HEK293T (cell line): ENCODE measurements around the gene NRP1.

Experiments
- CTCF ChIA-PET: fragments of 350-600 bp; formaldehyde crosslinking; extraction: SDS; loops from one replicate; lab custom pipeline; 2021; ENCODE audit warnings: antibody characterized with exemption, inconsistent platforms; lab: Yijun Ruan, JAX
- POLR2A ChIA-PET: fragments of 350-600 bp; formaldehyde crosslinking; extraction: SDS; loops from one replicate; lab custom pipeline; 2020; ENCODE audit warnings: antibody characterized with exemption, inconsistent platforms; lab: Yijun Ruan, JAX
- DNase-seq: peaks from one replicate; pipeline ENCODE4 v3.0.0; 2012; ENCODE audit warnings: mixed read lengths; ENCODE audit errors: extremely low spot score
- ARNT ChIP-seq: fragments of 450-650 bp; IDR thresholded peaks from 2 replicates; pipeline ENCODE4 v1.6.1; 2017; ENCODE audit warnings: mild to moderate bottlenecking
- BHLHE40 ChIP-seq: fragments of 450-650 bp; IDR thresholded peaks from 2 replicates; pipeline ENCODE4 v1.6.1; 2016; ENCODE audit warnings: mild to moderate bottlenecking, moderate library complexity, borderline replicate concordance
- CTBP1 ChIP-seq: fragments of 450-650 bp; IDR thresholded peaks from 2 replicates; pipeline ENCODE4 v1.6.1; 2016; ENCODE audit warnings: borderline replicate concordance
- ELF4 ChIP-seq: fragments of 450-650 bp; IDR thresholded peaks from 2 replicates; pipeline ENCODE4 v1.6.1; 2017; ENCODE audit warnings: antibody characterized with exemption
- FOXA1 ChIP-seq: fragments of 450-650 bp; IDR thresholded peaks from 2 replicates; pipeline ENCODE4 v1.6.1; 2016; ENCODE audit warnings: mild to moderate bottlenecking
- FOXK2 ChIP-seq: fragments of 450-650 bp; IDR thresholded peaks from 2 replicates; pipeline ENCODE4 v1.6.1; 2016; ENCODE audit warnings: mild to moderate bottlenecking
- FOXM1 ChIP-seq: fragments of 450-650 bp; IDR thresholded peaks from 2 replicates; pipeline ENCODE4 v1.6.1; 2017; ENCODE audit warnings: mild to moderate bottlenecking, borderline replicate concordance
- HDGF ChIP-seq: fragments of 450-650 bp; IDR thresholded peaks from 2 replicates; pipeline ENCODE4 v1.6.1; 2017; ENCODE audit warnings: antibody characterized with exemption, borderline replicate concordance
- L3MBTL2 ChIP-seq: fragments of 450-650 bp; conservative IDR thresholded peaks from 2 replicates; pipeline ENCODE4 v1.6.1; 2016; ENCODE audit warnings: mild to moderate bottlenecking
- LEF1 ChIP-seq: fragments of 450-650 bp; IDR thresholded peaks from 2 replicates; pipeline ENCODE4 v1.6.1; 2017; ENCODE audit warnings: mild to moderate bottlenecking, borderline replicate concordance
- NFRKB ChIP-seq: fragments of 450-650 bp; IDR thresholded peaks from 2 replicates; pipeline ENCODE4 v1.6.1; 2016; ENCODE audit warnings: mild to moderate bottlenecking, moderate library complexity
- SP1 ChIP-seq: fragments of 450-650 bp; IDR thresholded peaks from 2 replicates; pipeline ENCODE4 v1.6.1; 2017
- SUZ12 ChIP-seq: fragments of 450-650 bp; IDR thresholded peaks from 2 replicates; pipeline ENCODE4 v1.6.1; 2016; ENCODE audit warnings: mild to moderate bottlenecking
- TARDBP ChIP-seq: fragments of 450-650 bp; IDR thresholded peaks from 2 replicates; pipeline ENCODE4 v1.6.1; 2016
- ZNF384 ChIP-seq: fragments of 450-650 bp; IDR thresholded peaks from 2 replicates; pipeline ENCODE4 v1.6.1; 2016
- TF ChIP-seq, protein P1 (sequence below): fragments of 450-650 bp; IDR thresholded peaks from 2 replicates; pipeline ENCODE4 v1.6.1; 2016

Gene NRP1

DNA sequence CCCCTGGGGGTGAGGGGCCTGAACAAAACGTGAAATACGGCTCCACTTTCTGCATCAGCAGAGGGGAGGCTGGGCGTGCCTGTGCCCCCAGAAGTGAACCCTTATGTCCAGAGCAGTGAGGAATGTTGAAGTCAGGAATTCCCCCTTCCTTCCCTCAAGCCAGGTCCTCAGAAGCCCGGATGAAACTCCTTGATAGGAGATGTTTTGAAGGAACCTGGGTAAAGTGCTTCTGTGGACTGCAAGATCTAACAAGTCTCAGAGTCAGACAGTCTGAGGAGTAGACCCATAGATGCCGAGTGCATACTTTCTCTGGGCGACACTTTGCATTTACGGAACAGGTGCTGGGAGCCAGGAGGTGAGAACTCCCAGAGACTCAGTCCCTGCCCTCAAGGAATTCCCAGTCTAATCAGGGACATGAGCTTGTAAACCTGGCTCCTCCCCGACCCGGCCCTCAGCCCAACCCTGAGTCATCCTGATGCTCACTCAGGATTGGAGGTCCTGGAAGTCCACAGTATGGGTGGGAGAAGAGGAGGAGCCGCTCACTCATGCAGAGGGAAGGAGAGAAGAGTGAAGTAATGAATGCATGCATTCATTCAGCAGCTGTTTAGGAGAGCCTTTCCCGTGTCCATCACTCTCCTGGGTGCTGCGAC is 197.0 kb downstream of the NRP1 start:
- no peak for DNase-seq
- ChIA-PET CTCF (no interaction called here), POLR2A (no interaction called here)
- TF ChIP-seq LEF1 (no peak), SUZ12 (no peak), L3MBTL2 (no peak), FOXK2 (no peak), ELF4 (no peak), CTBP1 (no peak), FOXM1 (no peak)
- TF ChIP-seq, protein P1, sequence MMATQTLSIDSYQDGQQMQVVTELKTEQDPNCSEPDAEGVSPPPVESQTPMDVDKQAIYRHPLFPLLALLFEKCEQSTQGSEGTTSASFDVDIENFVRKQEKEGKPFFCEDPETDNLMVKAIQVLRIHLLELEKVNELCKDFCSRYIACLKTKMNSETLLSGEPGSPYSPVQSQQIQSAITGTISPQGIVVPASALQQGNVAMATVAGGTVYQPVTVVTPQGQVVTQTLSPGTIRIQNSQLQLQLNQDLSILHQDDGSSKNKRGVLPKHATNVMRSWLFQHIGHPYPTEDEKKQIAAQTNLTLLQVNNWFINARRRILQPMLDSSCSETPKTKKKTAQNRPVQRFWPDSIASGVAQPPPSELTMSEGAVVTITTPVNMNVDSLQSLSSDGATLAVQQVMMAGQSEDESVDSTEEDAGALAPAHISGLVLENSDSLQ = no peak

DNA sequence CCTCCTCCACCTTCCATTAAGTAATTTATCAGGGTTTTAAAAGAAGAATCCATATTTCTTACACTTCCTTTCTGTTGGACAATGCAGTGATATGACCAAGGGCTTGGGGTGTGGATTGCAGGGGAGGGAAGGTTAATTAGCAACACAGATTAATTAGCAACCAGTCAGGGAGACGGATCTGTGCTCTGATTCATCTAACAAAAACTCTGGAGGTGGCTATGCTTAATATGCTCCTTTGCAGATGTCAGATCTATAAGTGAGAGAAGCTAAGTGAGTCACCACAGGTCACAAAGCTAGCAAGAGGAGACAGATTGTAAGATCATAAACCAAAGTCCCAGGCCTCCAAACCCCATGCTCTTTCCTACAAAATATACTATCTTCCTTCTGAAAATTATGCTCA is 197.7 kb downstream of the NRP1 start:
- ChIA-PET POLR2A (no interaction called here), CTCF (no interaction called here)
- TF ChIP-seq ARNT (no peak), SP1 (no peak), FOXA1 (no peak), L3MBTL2 (no peak), FOXM1 (no peak), ELF4 (no peak), TARDBP (no peak)
- TF ChIP-seq, protein P1 = no peak
- DNase-seq = no peak

DNA sequence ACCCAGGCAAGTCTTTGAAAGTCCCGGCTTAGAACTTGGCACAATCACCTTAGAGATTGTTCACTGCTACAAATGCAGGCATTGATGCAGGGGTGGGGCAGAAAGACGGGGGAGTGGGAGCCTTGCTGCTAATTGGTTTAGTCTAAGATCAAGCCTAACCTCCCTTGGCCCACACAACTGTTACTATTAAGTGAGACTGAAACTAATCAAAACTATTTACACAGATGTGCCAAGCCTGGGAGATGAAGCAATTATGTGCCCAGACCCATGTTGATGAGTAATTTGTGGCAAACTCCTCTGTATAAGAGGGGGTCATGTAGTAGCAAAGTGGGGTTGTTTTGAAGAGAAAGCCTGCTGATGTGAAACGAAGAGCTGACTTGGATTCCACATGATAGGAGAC is 198.2 kb downstream of the NRP1 start:
- ChIA-PET POLR2A (no interaction called here), CTCF (no interaction called here)
- no peak for DNase-seq

DNA sequence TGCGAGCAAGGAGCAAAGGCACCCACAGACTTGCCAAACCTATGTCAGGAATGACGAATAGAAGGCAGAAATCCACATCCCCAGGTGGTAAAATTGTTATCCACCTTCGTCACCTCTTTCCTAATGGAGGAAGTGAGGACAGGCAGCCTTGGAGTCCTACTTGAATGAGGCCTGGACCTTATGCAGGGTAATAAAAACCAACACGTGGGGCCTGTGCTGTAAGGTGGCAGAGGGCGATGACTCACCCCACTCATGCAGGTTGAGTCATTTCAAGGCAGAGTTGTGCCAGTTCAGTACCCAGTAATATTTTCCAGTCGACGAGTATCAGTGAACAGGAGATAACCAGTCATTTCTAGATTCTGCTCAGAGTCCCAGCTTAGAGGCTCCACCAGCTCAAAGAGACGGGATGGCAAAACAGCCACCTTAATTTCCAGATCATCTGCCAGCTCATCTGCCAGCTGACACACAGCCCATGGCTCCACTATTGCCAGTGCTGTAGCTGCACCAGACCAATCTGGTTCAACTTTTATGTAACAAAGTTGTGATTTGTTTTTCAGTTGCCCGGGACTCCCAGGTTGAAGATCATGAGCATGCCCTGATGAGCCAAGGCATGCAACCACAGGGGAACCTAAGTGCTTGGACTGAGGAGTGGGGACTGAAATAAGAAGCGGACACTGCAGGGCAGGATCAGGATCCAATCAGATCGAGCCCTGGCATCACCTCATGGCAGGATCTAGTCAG is 200.3 kb downstream of the NRP1 start:
- DNase-seq = no peak
- POLR2A ChIA-PET = no interaction called here
- CTCF ChIA-PET = no interaction called here
- no peak for TF ChIP-seq FOXK2
- TF ChIP-seq BHLHE40 = no peak
- TF ChIP-seq TARDBP = no peak
- TF ChIP-seq ELF4 = no peak
- TF ChIP-seq FOXM1 = no peak
- TF ChIP-seq ZNF384 = no peak
- TF ChIP-seq L3MBTL2 = no peak
- no peak for TF ChIP-seq FOXA1
- TF ChIP-seq LEF1 = no peak
- no peak for TF ChIP-seq NFRKB
- TF ChIP-seq SP1 = no peak
- TF ChIP-seq ARNT = no peak
- no peak for TF ChIP-seq CTBP1
- TF ChIP-seq HDGF = no peak
- no peak for TF ChIP-seq SUZ12
- TF ChIP-seq, protein P1 = no peak

More for the DNA sequence above, 198.2 kb downstream of the NRP1 start:
- TF ChIP-seq FOXA1 = no peak
- no peak for TF ChIP-seq NFRKB
- no peak for TF ChIP-seq ELF4

DNA sequence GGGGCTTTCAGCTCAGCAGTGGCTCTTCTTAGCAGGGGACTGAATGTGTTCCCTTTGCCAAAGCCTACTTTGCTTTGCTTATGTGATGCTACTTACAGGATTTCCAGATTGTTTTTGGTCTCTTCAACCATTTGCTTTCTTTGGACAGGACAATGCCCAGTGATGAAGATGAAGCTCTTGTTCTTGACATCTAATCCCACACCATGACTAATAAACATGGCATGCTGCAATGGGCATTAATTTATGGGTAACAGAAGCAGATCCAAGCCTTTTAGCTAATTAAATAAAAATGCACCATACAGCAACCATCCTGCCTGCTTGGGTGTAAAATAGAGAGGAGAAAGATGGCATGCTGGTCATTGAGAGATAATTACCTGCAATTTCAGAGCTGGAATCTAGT is 200.9 kb downstream of the NRP1 start:
- ChIA-PET CTCF (no interaction called here), POLR2A (no interaction called here)
- no peak for TF ChIP-seq CTBP1
- no peak for TF ChIP-seq LEF1
- no peak for TF ChIP-seq ARNT
- TF ChIP-seq SP1 = no peak
- no peak for TF ChIP-seq FOXM1
- TF ChIP-seq NFRKB = no peak
- TF ChIP-seq ELF4 = no peak
- no peak for TF ChIP-seq HDGF
- TF ChIP-seq L3MBTL2 = no peak
- no peak for TF ChIP-seq ZNF384
- no peak for TF ChIP-seq FOXA1
- no peak for DNase-seq

DNA sequence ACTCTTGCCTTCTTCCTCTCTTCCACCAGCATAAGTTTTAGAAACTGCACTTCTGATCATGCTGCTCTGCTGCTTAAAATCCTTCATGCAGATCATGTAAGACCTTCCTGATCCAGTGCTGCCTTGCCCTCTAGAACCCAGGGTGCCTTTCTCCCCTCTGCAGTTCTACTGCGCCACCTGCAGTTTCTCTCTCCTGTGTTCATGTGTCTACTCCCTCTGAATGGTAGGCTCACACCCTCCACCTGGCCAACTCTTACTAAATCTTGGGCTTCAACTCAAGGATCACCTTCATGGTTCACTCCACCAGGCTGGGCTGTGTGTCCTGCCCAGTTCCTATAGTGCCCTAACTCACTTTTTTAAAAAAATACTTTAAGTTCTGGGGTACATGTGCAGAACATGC is 201.8 kb downstream of the NRP1 start:
- ChIA-PET CTCF (no interaction called here), POLR2A (no interaction called here)
- TF ChIP-seq, protein P1 = no peak
- TF ChIP-seq ZNF384 (no peak), LEF1 (no peak), CTBP1 (no peak), TARDBP (no peak), HDGF (no peak), SUZ12 (no peak), FOXK2 (no peak), FOXM1 (no peak), ARNT (no peak), ELF4 (no peak), BHLHE40 (no peak)
- DNase-seq = no peak
